Measurements from ENCODE around the gene HDAC1. TPM values are rescaled to one million over a fixed set of nuclear protein-coding genes. Genes with fewer than 3 reads are reported as not detected.

Gene HDAC1
- polyA plus RNA-seq, 3 donors, result 73.8 to 95.0 (median 88.7) TPM

- Mint-ChIP-seq H3K4me1 (peaks cover 6% of the 10 kb centered on the region), H3K36me3 (peaks cover 42 to 60% of the 10 kb centered on the region in 2 donors), H3K27ac (peak overlapping the region in 1 of 7 donors; percentile 76), H3K27me3 (ENCODE audit: low read depth in 3 of 3) (no peaks in the 10 kb centered on the region), H3K4me3 (no peak overlapping the region), H3K9me3 (peaks cover 0 to 10% (median 0%) of the 10 kb centered on the region in 7 donors)
- H3K27me3 ChIP-seq (ENCODE audit: control insufficient read depth in 2 of 2, insufficient read depth in 2 of 2, low read length in 2 of 2), result no peaks in the 10 kb centered on the region
- H3K4me1 ChIP-seq (ENCODE audit: control insufficient read depth in 1 of 2, insufficient read depth in 2 of 2, low read length in 2 of 2), result no peaks in the 10 kb centered on the region
- H3K4me2 ChIP-seq (replicated peaks; ENCODE audit: extremely low read depth, low read length, poor library complexity, severe bottlenecking), result no peak overlapping the region
- no CpG with 5 or more reads among the region's 2 CpGs for WGBS (ENCODE audit: insufficient coverage)
- H4K20me1 ChIP-seq (ENCODE audit: insufficient read depth, low read length), result peaks cover 81% of the 10 kb centered on the region
- peak in 1 of 3 donors; percentile 19 for DNase-seq
- H3K9ac ChIP-seq (ENCODE audit: insufficient read depth, low read length, poor library complexity, severe bottlenecking), result no peak overlapping the region
- no peak for TF ChIP-seq CTCF (IDR thresholded peaks at IDR 0.05)
- intact Hi-C loops (cut with micrococcal nuclease), result no loop called here
- H3K9me3 ChIP-seq (replicated peaks in 1 of 2; ENCODE audit: control insufficient read depth in 1 of 2, insufficient read depth in 1 of 2, low read length in 2 of 2), result no peaks in the 10 kb centered on the region
- H2AFZ ChIP-seq (ENCODE audit: insufficient read depth, low read depth, low read length, poor library complexity, severe bottlenecking), result no peak overlapping the region
- H3K36me3 ChIP-seq (replicated peaks in 1 of 2; ENCODE audit: control insufficient read depth in 1 of 2, insufficient read depth in 2 of 2, low read length in 2 of 2), result peaks cover 35 to 67% of the 10 kb centered on the region in 2 donors
- no peak overlapping the region for H3K4me3 ChIP-seq (replicated peaks in 1 of 3; ENCODE audit: low read depth in 2 of 3, low read length in 3 of 3)
- H3K79me2 ChIP-seq (ENCODE audit: insufficient read depth, low read length), result peaks cover 76% of the 10 kb centered on the region
- H3K27ac ChIP-seq (ENCODE audit: low read depth in 1 of 2, low read length in 2 of 2), result no peak overlapping the region
Measured at GRCh38 chr1:32307324-32307723, 15.4 kb downstream of the HDAC1 start.

- no peak for TF ChIP-seq CTCF (IDR thresholded peaks at IDR 0.05)
- Histone ChIP-seq H3K9me3 (replicated peaks in 1 of 2; ENCODE audit: control insufficient read depth in 1 of 2, insufficient read depth in 1 of 2, low read length in 2 of 2) (no peaks in the 10 kb centered on the region), H3K4me2 (replicated peaks; ENCODE audit: extremely low read depth, low read length, poor library complexity, severe bottlenecking) (no peak overlapping the region), H3K4me3 (replicated peaks in 1 of 3; ENCODE audit: low read depth in 2 of 3, low read length in 3 of 3) (no peak overlapping the region), H2AFZ (ENCODE audit: insufficient read depth, low read depth, low read length, poor library complexity, severe bottlenecking) (no peak overlapping the region), H4K20me1 (ENCODE audit: insufficient read depth, low read length) (peaks cover 84% of the 10 kb centered on the region), H3K27ac (ENCODE audit: low read depth in 1 of 2, low read length in 2 of 2) (no peak overlapping the region), H3K4me1 (ENCODE audit: control insufficient read depth in 1 of 2, insufficient read depth in 2 of 2, low read length in 2 of 2) (no peaks in the 10 kb centered on the region), H3K79me2 (ENCODE audit: insufficient read depth, low read length) (peaks cover 78% of the 10 kb centered on the region), H3K36me3 (replicated peaks in 1 of 2; ENCODE audit: control insufficient read depth in 1 of 2, insufficient read depth in 2 of 2, low read length in 2 of 2) (peaks cover 13 to 47% of the 10 kb centered on the region in 2 donors), H3K27me3 (ENCODE audit: control insufficient read depth in 2 of 2, insufficient read depth in 2 of 2, low read length in 2 of 2) (no peaks in the 10 kb centered on the region), H3K9ac (ENCODE audit: insufficient read depth, low read length, poor library complexity, severe bottlenecking) (no peak overlapping the region)
- Mint-ChIP-seq H3K4me1 (peaks cover 6% of the 10 kb centered on the region), H3K27ac (no peak overlapping the region), H3K36me3 (peaks cover 27 to 43% of the 10 kb centered on the region in 2 donors), H3K27me3 (ENCODE audit: low read depth in 3 of 3) (no peaks in the 10 kb centered on the region), H3K4me3 (no peak overlapping the region), H3K9me3 (peaks cover 0 to 4% (median 0%) of the 10 kb centered on the region in 7 donors)
- DNase-seq, result no peak
- intact Hi-C loops (cut with micrococcal nuclease), result no loop called here
- 100% methylated on average over 1 of the region's 1 CpG for WGBS (ENCODE audit: insufficient coverage)
Measured at GRCh38 chr1:32309960-32310359, 18.1 kb downstream of the HDAC1 start.

Data from CD14-positive monocyte (primary cell).